ENCODE data around the gene SEC24D. TPM values are rescaled to one million over a fixed set of nuclear protein-coding genes. Genes with fewer than 3 reads are reported as not detected.

SEC24D gene
- total and polyA plus RNA-seq, 9 of the 15 experiments (the other 6 are each of a cell fraction or from before 2014, with no cell fraction given) = 7.1 to 22.5 (median 11.3) TPM

DNA sequence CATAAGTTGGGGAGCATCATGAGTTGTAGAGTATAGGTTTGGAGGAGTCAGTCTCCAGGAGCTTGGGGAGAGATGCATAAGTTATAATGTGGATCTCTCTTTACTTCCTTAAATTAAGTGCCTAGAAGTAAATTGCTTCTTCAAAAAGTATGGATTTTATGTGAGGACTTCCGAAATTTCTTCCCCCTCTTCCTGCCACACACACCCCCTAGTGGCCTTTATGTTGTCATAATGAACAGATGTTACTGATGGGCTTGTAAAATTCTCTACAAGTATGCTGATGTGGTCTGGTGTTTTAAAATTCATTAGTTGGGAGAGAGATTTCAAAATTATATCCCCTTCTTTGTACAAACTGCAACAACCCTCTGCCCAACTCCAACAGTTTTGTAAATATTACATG, 153.0 kb downstream of the SEC24D start (continued):
- TF ChIP-seq SMC3 (conservative IDR thresholded peaks at IDR 0.05; ENCODE audit: insufficient read depth, low read depth, low read length) (0 out of 2 replicates have a peak, but pooled peaks have one; percentile 7), RAD21 (CRISPR knock-in tag; conservative IDR thresholded peaks at IDR 0.05 in 1 of 2, IDR thresholded peaks at IDR 0.05 in 1 of 2) (peak; percentile 33 to 43), BRCA1 (IDR thresholded peaks at IDR 0.05) (no peak), BRCA1 (CRISPR knock-in tag; IDR thresholded peaks at IDR 0.05) (no peak), RFX7 (CRISPR knock-in tag; IDR thresholded peaks at IDR 0.05) (no peak), ZNF316 (IDR thresholded peaks at IDR 0.05) (no peak), GTF2E2 (tag; IDR thresholded peaks at IDR 0.05) (no peak), ZNF764 (CRISPR knock-in tag; IDR thresholded peaks at IDR 0.05; ENCODE audit: low read depth) (no peak), ZNF408 (CRISPR knock-in tag; IDR thresholded peaks at IDR 0.05; ENCODE audit: low read depth) (no peak)
- TF ChIP-seq, protein P1, sequence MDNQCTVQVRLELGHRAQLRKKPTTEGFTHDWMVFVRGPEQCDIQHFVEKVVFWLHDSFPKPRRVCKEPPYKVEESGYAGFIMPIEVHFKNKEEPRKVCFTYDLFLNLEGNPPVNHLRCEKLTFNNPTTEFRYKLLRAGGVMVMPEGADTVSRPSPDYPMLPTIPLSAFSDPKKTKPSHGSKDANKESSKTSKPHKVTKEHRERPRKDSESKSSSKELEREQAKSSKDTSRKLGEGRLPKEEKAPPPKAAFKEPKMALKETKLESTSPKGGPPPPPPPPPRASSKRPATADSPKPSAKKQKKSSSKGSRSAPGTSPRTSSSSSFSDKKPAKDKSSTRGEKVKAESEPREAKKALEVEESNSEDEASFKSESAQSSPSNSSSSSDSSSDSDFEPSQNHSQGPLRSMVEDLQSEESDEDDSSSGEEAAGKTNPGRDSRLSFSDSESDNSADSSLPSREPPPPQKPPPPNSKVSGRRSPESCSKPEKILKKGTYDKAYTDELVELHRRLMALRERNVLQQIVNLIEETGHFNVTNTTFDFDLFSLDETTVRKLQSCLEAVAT (IDR thresholded peaks at IDR 0.05) = no peak
- TF ChIP-seq, protein P2, sequence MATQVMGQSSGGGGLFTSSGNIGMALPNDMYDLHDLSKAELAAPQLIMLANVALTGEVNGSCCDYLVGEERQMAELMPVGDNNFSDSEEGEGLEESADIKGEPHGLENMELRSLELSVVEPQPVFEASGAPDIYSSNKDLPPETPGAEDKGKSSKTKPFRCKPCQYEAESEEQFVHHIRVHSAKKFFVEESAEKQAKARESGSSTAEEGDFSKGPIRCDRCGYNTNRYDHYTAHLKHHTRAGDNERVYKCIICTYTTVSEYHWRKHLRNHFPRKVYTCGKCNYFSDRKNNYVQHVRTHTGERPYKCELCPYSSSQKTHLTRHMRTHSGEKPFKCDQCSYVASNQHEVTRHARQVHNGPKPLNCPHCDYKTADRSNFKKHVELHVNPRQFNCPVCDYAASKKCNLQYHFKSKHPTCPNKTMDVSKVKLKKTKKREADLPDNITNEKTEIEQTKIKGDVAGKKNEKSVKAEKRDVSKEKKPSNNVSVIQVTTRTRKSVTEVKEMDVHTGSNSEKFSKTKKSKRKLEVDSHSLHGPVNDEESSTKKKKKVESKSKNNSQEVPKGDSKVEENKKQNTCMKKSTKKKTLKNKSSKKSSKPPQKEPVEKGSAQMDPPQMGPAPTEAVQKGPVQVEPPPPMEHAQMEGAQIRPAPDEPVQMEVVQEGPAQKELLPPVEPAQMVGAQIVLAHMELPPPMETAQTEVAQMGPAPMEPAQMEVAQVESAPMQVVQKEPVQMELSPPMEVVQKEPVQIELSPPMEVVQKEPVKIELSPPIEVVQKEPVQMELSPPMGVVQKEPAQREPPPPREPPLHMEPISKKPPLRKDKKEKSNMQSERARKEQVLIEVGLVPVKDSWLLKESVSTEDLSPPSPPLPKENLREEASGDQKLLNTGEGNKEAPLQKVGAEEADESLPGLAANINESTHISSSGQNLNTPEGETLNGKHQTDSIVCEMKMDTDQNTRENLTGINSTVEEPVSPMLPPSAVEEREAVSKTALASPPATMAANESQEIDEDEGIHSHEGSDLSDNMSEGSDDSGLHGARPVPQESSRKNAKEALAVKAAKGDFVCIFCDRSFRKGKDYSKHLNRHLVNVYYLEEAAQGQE (IDR thresholded peaks at IDR 0.05; ENCODE audit: borderline replicate concordance) = peak; percentile 15; the same call in 1 of the 2 replicates
- TF ChIP-seq, protein P2 (CRISPR knock-in tag; IDR thresholded peaks at IDR 0.05; ENCODE audit: low read depth) = no peak
